RWPE2 (cell line): Measurements from ENCODE around the gene MOB2.

Experiments
- ATAC-seq: fragments of 200-7000 bp; cut with Tn5 transposase; 3 replicates; pipeline ENCODE4 v1.9.1; 2021; ENCODE audit warnings: low read depth
- DNase-seq: peaks from one replicate; pipeline ENCODE4 v3.0.0-alpha.2; 2020; ENCODE audit warnings: low spot score
- H3K27ac ChIP-seq: fragments of 450-650 bp; 2 replicates; pipeline ENCODE4 v1.5.1; 2017; ENCODE audit warnings: mild to moderate bottlenecking; ENCODE audit not compliant: poor library complexity, severe bottlenecking
- H3K27me3 ChIP-seq: fragments of 250-450 bp; sonication (Bioruptor Pico); 2 replicates; pipeline ENCODE4 v1.5.1; 2021; ENCODE audit warnings: mild to moderate bottlenecking, moderate library complexity; ENCODE audit not compliant: insufficient read depth, poor library complexity, severe bottlenecking
- H3K36me3 ChIP-seq: fragments of 250-450 bp; sonication (Bioruptor Pico); 2 replicates; pipeline ENCODE4 v1.5.1; 2020; ENCODE audit warnings: low read depth, mild to moderate bottlenecking, moderate library complexity
- H3K4me1 ChIP-seq: fragments of 250-450 bp; sonication (Bioruptor Pico); 2 replicates; pipeline ENCODE4 v1.5.1; 2021; ENCODE audit warnings: mild to moderate bottlenecking, moderate library complexity; ENCODE audit not compliant: insufficient read depth, poor library complexity, severe bottlenecking
- H3K4me3 ChIP-seq: fragments of 250-450 bp; sonication (Bioruptor Pico); 2 replicates; pipeline ENCODE4 v1.5.1; 2021; ENCODE audit warnings: mild to moderate bottlenecking, moderate library complexity; ENCODE audit not compliant: severe bottlenecking
- H3K9me3 ChIP-seq: fragments of 250-450 bp; sonication (Bioruptor Pico); 2 replicates; pipeline ENCODE4 v1.5.1; 2021; ENCODE audit warnings: mild to moderate bottlenecking, moderate library complexity; ENCODE audit not compliant: severe bottlenecking
- CTCF ChIP-seq: fragments of 450-650 bp; IDR thresholded peaks from one replicate; pipeline ENCODE4 v1.5.1; 2017; ENCODE audit warnings: mild to moderate bottlenecking, moderate library complexity; ENCODE audit not compliant: poor library complexity, severe bottlenecking

MOB2 gene

GRCh38 chr11:1439341-1439740, 47.2 kb downstream of the MOB2 start:
- no peaks in the 10 kb centered on the region for H3K27me3 ChIP-seq
- ATAC-seq (no peak), DNase-seq (no peak)
- no peak overlapping the region for H3K4me3 ChIP-seq
- H3K36me3 ChIP-seq: no peaks in the 10 kb centered on the region
- no peak for TF ChIP-seq CTCF
- no peaks in the 10 kb centered on the region for H3K9me3 ChIP-seq
- no peak overlapping the region for H3K27ac ChIP-seq
- H3K4me1 ChIP-seq: no peaks in the 10 kb centered on the region

- DNase-seq: no peak
- H3K27ac ChIP-seq: no peak overlapping the region
Measured at GRCh38 chr11:1438967-1439330, 47.6 kb downstream of the MOB2 start.

GRCh38 chr11:1438261-1438966, 48.2 kb downstream of the MOB2 start:
- H3K27ac ChIP-seq: no peak overlapping the region
- H3K36me3 ChIP-seq: no peaks in the 10 kb centered on the region
- H3K9me3 ChIP-seq: no peaks in the 10 kb centered on the region
- no peaks in the 10 kb centered on the region for H3K27me3 ChIP-seq
- H3K4me1 ChIP-seq: no peaks in the 10 kb centered on the region
- ATAC-seq (no peak), DNase-seq (no peak)
- no peak for TF ChIP-seq CTCF
- no peak overlapping the region for H3K4me3 ChIP-seq

More at GRCh38 chr11:1438967-1439330, 47.6 kb downstream of the MOB2 start:
- H3K4me3 ChIP-seq: no peak overlapping the region
- TF ChIP-seq CTCF: no peak
- H3K9me3 ChIP-seq: no peaks in the 10 kb centered on the region
- no peak for ATAC-seq
- H3K27me3 ChIP-seq: no peaks in the 10 kb centered on the region
- no peaks in the 10 kb centered on the region for H3K4me1 ChIP-seq
- no peaks in the 10 kb centered on the region for H3K36me3 ChIP-seq

GRCh38 chr11:1437500-1437899, 49.1 kb downstream of the MOB2 start:
- Histone ChIP-seq H3K27ac (no peak overlapping the region), H3K27me3 (no peaks in the 10 kb centered on the region), H3K9me3 (no peaks in the 10 kb centered on the region), H3K36me3 (no peaks in the 10 kb centered on the region), H3K4me3 (no peak overlapping the region), H3K4me1 (no peaks in the 10 kb centered on the region)
- DNase-seq (no peak), ATAC-seq (peak; percentile 64)
- no peak for TF ChIP-seq CTCF

- H3K27ac ChIP-seq: no peak overlapping the region
- no peak for TF ChIP-seq CTCF
- DNase-seq (no peak), ATAC-seq (no peak)
- no peaks in the 10 kb centered on the region for H3K9me3 ChIP-seq
- H3K4me3 ChIP-seq: no peak overlapping the region
- H3K27me3 ChIP-seq: no peaks in the 10 kb centered on the region
- H3K36me3 ChIP-seq: no peaks in the 10 kb centered on the region
- no peaks in the 10 kb centered on the region for H3K4me1 ChIP-seq
Measured at GRCh38 chr11:1436468-1437039, 50.0 kb downstream of the MOB2 start.
